GM13977 (cell line): ENCODE measurements around the gene LARGE1.

Experiments used
- DNase-seq: peaks from one replicate; pipeline ENCODE4 v3.0.0; 2012; ENCODE audit warnings: low spot score
- in situ Hi-C: fragments of 300-500 bp; cut with MboI; formaldehyde crosslinking; loops from one replicate; pipeline ENCODE4 v1.12.0; 2022; ENCODE audit warnings: low sequenced_read_pairs, low pct_unique_long_range_greater_than_20kb, mixed read lengths, inconsistent platforms; ENCODE audit not compliant: unreplicated experiment
- TF ChIP-seq, protein P1 (sequence below): IDR thresholded peaks from 2 replicates; pipeline ENCODE4 v1.5.1; 2012; ENCODE audit warnings: mild to moderate bottlenecking, control low read depth; ENCODE audit not compliant: insufficient read depth; ENCODE audit errors: extremely low read depth, missing control alignments

Gene LARGE1

DNA sequence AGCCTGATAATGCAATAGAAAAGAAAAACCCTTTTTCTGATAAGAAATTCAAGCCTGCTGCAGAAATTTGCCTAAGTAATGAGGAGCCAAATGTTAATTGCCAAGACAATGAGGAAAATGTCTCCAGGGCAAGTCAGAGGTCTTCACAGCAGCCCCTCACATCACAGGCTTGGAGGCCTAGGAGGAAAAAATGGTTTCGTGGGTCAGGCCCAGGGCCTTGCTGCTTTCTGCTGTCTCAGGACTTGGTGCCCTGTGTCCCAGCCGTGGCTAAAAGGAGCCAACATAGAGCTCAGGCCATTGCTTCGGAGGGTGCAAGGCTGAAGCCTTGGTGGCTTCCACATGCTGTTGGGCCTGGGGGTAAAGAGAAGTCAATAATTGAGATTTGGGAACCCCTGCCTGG, 131.3 kb downstream of the LARGE1 start:
- TF ChIP-seq, protein P1, sequence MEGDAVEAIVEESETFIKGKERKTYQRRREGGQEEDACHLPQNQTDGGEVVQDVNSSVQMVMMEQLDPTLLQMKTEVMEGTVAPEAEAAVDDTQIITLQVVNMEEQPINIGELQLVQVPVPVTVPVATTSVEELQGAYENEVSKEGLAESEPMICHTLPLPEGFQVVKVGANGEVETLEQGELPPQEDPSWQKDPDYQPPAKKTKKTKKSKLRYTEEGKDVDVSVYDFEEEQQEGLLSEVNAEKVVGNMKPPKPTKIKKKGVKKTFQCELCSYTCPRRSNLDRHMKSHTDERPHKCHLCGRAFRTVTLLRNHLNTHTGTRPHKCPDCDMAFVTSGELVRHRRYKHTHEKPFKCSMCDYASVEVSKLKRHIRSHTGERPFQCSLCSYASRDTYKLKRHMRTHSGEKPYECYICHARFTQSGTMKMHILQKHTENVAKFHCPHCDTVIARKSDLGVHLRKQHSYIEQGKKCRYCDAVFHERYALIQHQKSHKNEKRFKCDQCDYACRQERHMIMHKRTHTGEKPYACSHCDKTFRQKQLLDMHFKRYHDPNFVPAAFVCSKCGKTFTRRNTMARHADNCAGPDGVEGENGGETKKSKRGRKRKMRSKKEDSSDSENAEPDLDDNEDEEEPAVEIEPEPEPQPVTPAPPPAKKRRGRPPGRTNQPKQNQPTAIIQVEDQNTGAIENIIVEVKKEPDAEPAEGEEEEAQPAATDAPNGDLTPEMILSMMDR = no peak
- in situ Hi-C loops = no loop called here
- no peak for DNase-seq

DNA sequence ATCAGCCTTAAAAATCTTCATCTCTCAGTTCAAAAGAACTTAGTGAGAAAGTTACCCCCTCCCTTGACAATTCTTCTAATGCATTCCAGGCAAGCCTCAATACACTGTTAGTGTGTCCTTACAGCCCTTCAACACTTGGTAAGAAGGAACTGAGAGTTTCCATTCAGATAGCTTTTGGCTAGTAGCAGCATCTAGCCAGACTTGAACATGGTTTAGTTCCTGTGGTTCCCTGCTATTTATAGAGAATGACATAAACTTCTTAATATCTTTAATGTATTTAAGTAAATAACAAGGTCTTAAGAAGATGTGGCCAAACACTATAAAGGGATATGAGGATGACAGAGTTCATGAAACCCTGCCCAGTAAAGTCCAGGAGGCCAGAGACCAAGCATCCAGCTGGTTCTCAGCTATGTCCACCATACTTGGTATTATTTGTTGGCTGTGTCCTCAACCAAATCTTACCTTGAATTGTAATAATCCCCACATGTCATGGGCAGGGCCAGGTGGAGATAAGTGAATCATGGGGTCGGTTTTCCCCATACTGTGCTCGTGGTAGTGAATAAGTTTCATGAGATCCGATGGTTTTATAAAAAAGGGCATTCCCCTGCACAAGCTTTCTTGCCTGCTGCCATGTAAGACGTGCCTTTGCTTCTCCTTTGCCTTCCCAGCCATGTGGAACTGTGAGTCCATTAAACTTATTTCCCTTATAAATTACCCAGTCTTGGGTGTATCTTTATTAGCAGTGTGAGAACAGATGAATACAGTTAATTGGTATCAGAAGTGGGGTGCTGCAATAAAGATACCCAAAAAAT, 132.4 kb downstream of the LARGE1 start:
- TF ChIP-seq, protein P1 = no peak
- in situ Hi-C loops = no loop called here
- DNase-seq = peak; percentile 40

DNA sequence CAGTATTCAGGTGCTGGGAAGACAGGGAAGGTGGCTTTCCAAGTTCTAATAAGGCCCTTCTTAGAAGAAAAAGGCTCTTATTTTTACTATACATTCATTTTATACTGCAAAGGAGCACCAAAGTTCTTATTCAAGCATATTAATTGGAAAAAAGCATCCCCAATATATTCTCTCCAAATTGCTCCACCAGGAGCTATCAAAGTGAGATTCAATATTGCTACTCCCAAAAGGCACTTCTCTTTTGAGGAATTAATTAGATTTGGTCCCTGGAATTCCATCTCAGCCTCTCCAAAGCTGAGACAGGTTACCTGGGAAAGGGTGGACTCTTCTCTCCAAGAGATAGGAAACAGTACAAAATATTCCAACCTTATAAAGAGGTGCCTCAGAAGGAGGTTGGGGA, 134.1 kb downstream of the LARGE1 start:
- TF ChIP-seq, protein P1 = no peak
- no peak for DNase-seq
- in situ Hi-C loops = no loop called here

DNA sequence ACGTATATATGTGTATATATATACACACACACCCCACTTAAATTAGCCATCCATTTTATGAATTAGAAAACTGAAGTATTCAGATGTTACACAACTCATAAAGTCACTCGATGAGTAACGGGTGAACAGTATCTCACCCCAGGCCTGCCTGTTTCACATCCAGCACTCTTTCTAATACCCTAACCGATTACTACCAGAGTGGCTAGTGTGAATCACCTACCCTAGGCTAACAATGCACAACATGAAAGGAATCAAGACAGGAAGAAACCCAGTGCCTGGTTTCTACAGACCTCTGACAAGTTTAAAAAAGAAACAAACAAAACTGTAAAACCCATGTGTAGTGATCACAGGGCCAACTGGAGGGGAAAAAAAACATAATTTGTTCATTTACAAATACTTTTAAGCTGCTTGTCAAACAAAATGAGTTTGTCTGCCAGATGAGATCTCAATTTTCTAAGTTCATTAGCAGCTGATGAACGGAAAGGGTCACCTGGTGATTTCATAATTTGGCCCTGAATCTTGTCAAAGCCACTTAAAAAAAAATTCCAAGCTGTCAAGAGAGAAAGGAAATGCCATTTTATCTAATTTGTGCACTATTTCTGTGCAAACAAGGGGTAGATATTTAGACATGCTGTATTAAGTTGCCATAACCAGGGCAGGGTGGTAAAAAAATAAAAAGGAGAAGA, 134.8 kb downstream of the LARGE1 start:
- DNase-seq = peak; percentile 36
- in situ Hi-C loops = no loop called here
- TF ChIP-seq, protein P1 = no peak

DNA sequence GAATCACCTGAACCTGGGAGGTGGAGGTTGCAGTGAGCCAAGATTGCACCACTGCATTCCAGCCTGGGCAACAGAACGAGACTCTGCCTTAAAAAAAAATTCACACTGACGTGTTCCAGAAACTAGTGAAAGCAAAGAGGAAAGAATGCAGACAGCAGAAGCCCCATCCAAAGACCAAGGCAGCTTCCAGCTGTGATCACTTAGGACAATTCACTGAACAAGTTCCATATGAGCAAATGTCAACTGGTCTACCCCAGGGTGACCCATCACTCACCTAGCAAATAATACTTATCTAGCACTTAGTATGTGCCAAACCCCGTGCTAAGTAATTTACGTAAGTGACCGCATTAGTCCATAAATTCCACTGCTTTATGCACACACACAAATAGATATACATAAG, 138.9 kb downstream of the LARGE1 start:
- in situ Hi-C loops = no loop called here
- no peak for DNase-seq
- TF ChIP-seq, protein P1 = no peak

DNA sequence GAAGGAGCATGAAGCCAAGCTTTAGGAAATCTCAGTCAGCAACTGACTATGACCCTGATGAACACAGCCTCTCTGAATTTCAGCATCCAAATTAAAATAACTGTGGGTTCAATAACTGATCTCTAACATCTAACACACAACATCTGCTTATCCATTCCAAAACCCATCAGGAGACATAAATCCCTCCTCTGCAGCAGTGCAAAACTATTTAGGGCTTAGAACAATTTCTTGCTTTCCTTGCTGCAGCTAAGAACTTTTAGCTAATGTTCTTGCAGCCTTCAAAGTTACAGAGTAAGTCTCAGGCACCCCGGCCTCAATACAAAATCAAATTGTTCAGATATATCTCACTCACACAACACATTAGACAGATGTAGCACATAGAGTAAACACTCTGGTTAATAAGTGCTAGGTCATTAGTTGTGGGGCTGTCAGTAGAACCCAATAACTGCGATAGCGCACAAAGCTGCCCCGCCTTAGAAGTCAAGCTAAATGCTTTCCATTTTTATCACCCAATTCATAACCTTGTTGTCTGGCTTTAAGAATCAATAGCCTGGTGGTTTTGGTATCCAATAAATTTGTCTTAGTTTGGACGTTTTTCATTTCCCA, 139.6 kb downstream of the LARGE1 start:
- in situ Hi-C loops = no loop called here
- DNase-seq = no peak

More for the DNA sequence above, 139.6 kb downstream of the LARGE1 start:
- TF ChIP-seq, protein P1 = no peak
